SH-SY5Y (cell line): ENCODE results near the gene NUDT3.

ENCODE experiments used
- GATA2 ChIP-seq: IDR thresholded peaks from 2 replicates; pipeline ENCODE4 v1.6.1; 2011; ENCODE audit warnings: mild to moderate bottlenecking, low read depth, low read length
- GATA3 ChIP-seq: IDR thresholded peaks from 2 replicates; pipeline ENCODE4 v1.6.1; 2011; ENCODE audit warnings: low read depth, mild to moderate bottlenecking, low read length, moderate library complexity

DNA sequence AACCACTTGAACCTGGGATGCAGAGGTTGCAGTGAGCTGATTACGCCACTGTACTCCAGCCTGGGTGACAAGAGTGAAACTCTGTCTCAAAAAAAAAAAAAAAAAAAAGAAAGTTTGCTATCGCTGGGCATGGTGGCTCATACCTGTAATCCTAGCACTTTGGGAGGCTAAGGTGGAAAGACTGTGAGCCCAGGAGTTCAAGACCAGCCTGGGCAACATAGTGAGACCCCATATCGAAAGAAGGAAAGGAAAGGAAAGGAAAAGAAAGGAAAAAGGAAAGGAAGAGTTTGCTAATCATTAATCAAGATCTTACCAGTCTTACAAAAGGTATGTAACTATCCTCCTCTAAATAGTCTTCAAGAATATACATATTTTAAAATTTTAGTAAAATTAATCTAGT lies 88.3 kb downstream of the NUDT3 start:
- TF ChIP-seq GATA2 = no peak
- TF ChIP-seq GATA3 = no peak
